Colonic mucosa (tissue), 4 donors: ENCODE data around the gene PPP1R14C. TPM values are rescaled to one million over a fixed set of nuclear protein-coding genes. Genes with fewer than 3 reads are reported as not detected.
A peak's percentile ranks its signal among the peaks of the same experiment; 100 is the strongest.

Experiments used
- DNase-seq: peaks from one replicate; pipeline ENCODE4 v3.0.0-alpha.2; 2020
- H3K27ac ChIP-seq: fragments of 200-600 bp; one replicate; pipeline ENCODE4 v1.8.0; 2021
- H3K27me3 ChIP-seq: fragments of 200-600 bp; one replicate; pipeline ENCODE4 v1.8.0; 2021
- H3K36me3 ChIP-seq: fragments of 200-600 bp; one replicate; pipeline ENCODE4 v1.8.0; 2021
- H3K4me1 ChIP-seq: fragments of 200-600 bp; one replicate; pipeline ENCODE4 v1.8.0; 2021; ENCODE audit warnings: mild to moderate bottlenecking
- H3K4me3 ChIP-seq: fragments of 200-600 bp; one replicate; pipeline ENCODE4 v1.8.0; 2021
- H3K9ac ChIP-seq, 2 donors: one replicate each; pipeline ENCODE4 v1.7.0; 2013; ENCODE audit warnings: control low read depth in 2 of 2, low read depth in 2 of 2, low read length in 2 of 2
- H3K9me3 ChIP-seq: fragments of 200-600 bp; one replicate; pipeline ENCODE4 v1.8.0; 2021
- CTCF ChIP-seq: fragments of 200-600 bp; IDR thresholded peaks from one replicate; pipeline ENCODE4 v1.8.0; 2022; ENCODE audit warnings: antibody characterized with exemption, mild to moderate bottlenecking
- intact Hi-C: fragments of 100-400 bp; cut with DNase I; formaldehyde crosslinking; loops from one replicate; pipeline ENCODE4 v1.14.1; 2022
- total RNA-seq, 2 donors: library from RNA; stranded (reverse); fragmentation: NEBNext Ultra II Directional in 1 of 2; extraction: Animal tissue kit (Norgen Biotek cat#: 25700) in 1 of 2; gene quantifications; one replicate each; pipeline ENCODE4 v1.2.1, GENCODE V29; 2021
- donor health status: healthy.
- donor health status: DM: no; HTN: no; CAD: no.
- donor health status: DM: no; HTN: no; CAD: no.

PPP1R14C gene
- total RNA-seq, 2 donors from 2014 or later = 23.7 to 27.3 TPM

- no peak for TF ChIP-seq CTCF
- H3K9me3 ChIP-seq = no peaks in the 10 kb centered on the region
- peak overlapping the region; percentile 55 for H3K4me3 ChIP-seq
- H3K36me3 ChIP-seq = no peaks in the 10 kb centered on the region
- intact Hi-C loops = no loop called here
- H3K9ac ChIP-seq = peak overlapping the region in 1 of 2 donors; percentile 56
- H3K27ac ChIP-seq = no peak overlapping the region
- no peak for DNase-seq
- peaks cover 12% of the 10 kb centered on the region for H3K27me3 ChIP-seq
- no peaks in the 10 kb centered on the region for H3K4me1 ChIP-seq
These were observed 1.5 kb downstream of the PPP1R14C start for GRCh38 chr6:150144294-150144868.

DNA sequence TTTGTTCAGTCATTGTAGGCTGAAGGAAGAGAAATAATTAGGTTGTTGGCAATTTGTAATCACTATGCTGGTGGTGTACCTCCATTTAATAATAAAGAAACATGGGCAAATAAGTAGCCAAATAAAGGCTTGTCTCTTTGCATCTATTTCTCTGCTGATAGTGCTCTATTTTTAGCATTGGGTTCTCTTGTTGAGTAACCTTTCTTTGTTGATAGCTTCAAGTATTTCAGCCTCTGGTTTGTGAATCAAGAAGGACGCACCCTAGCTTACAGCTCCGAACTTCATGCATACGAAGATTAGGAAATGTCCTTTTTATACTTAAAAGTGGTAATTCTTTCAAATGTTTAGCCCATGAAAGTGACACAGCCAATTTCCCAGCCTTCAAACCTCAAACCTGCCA, 2.6 kb downstream of the PPP1R14C start:
- peaks cover 12% of the 10 kb centered on the region for H3K27me3 ChIP-seq

GRCh38 chr6:150145830-150146229, 3.0 kb downstream of the PPP1R14C start:
- no peak for DNase-seq
- Histone ChIP-seq H3K9ac (no peak overlapping the region), H3K27ac (no peak overlapping the region), H3K9me3 (no peaks in the 10 kb centered on the region), H3K4me1 (no peaks in the 10 kb centered on the region), H3K27me3 (peaks cover 12% of the 10 kb centered on the region), H3K36me3 (no peaks in the 10 kb centered on the region), H3K4me3 (no peak overlapping the region)
- intact Hi-C loops = no loop called here
- no peak for TF ChIP-seq CTCF

More for the DNA sequence above, 2.6 kb downstream of the PPP1R14C start:
- no peak for DNase-seq
- no peaks in the 10 kb centered on the region for H3K9me3 ChIP-seq
- intact Hi-C loops = no loop called here
- H3K9ac ChIP-seq = no peak overlapping the region
- no peak overlapping the region for H3K4me3 ChIP-seq
- no peaks in the 10 kb centered on the region for H3K36me3 ChIP-seq
- no peak for TF ChIP-seq CTCF
- H3K27ac ChIP-seq = no peak overlapping the region
- no peaks in the 10 kb centered on the region for H3K4me1 ChIP-seq

GRCh38 chr6:150146436-150146835, 3.6 kb downstream of the PPP1R14C start:
- Histone ChIP-seq H3K4me1 (no peaks in the 10 kb centered on the region), H3K9me3 (no peaks in the 10 kb centered on the region), H3K36me3 (no peaks in the 10 kb centered on the region), H3K27ac (no peak overlapping the region), H3K4me3 (no peak overlapping the region), H3K9ac (no peak overlapping the region), H3K27me3 (peaks cover 12% of the 10 kb centered on the region)
- no peak for DNase-seq
- TF ChIP-seq CTCF = no peak
- intact Hi-C loops = no loop called here

DNA sequence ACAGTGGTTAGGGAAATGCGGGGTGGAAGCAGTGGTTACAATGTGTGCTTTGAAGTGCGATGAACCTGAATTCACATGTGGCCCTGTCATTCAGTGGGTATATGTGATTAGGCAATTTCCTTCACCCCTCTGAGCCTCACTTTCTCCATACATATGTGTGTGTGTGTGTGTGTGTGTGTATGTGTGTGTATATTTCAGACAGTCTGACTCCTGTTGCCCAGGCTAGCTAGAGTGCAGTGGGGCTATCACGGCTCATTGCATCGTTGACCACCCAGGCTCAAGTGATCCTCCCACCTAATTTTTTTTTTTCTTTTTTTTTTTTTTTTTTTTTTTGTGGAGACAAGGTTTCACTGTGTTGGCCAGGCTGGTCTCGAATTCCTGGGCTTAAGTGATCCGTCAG, 6.3 kb downstream of the PPP1R14C start:
- Histone ChIP-seq H3K27me3 (peaks cover under 1% of the 10 kb centered on the region), H3K27ac (no peak overlapping the region), H3K9ac (no peak overlapping the region), H3K36me3 (no peaks in the 10 kb centered on the region), H3K4me1 (peaks cover 9% of the 10 kb centered on the region), H3K9me3 (no peaks in the 10 kb centered on the region), H3K4me3 (no peak overlapping the region)
- TF ChIP-seq CTCF = no peak
- DNase-seq = no peak
- intact Hi-C loops = no loop called here
